SJCRH30 (cell line): Measurements from ENCODE around the gene SPDYE4. TPM values are rescaled to one million over a fixed set of nuclear protein-coding genes. Genes with fewer than 3 reads are reported as not detected.
A peak's percentile ranks its signal among the peaks of the same experiment; 100 is the strongest.

Source experiments
- DNase-seq, 2 experiments: peaks; one replicate each; pipeline ENCODE4 v3.0.0-alpha.2; 2015 to 2020
- H3K27ac ChIP-seq: fragments of 250-450 bp; sonication (Bioruptor Pico); 2 replicates; pipeline ENCODE4 v1.5.1; 2020; ENCODE audit warnings: mild to moderate bottlenecking, moderate library complexity
- H3K27me3 ChIP-seq: fragments of 250-450 bp; sonication (Bioruptor Pico); 2 replicates; pipeline ENCODE4 v1.5.1; 2020; ENCODE audit warnings: mild to moderate bottlenecking, moderate library complexity
- H3K36me3 ChIP-seq: fragments of 250-450 bp; sonication (Bioruptor Pico); 2 replicates; pipeline ENCODE4 v1.5.1; 2020; ENCODE audit warnings: mild to moderate bottlenecking, moderate library complexity
- H3K4me1 ChIP-seq: fragments of 250-450 bp; sonication (Bioruptor Pico); 2 replicates; pipeline ENCODE4 v1.5.1; 2020; ENCODE audit warnings: mild to moderate bottlenecking, moderate library complexity
- H3K4me3 ChIP-seq: fragments of 250-450 bp; sonication (Bioruptor Pico); 2 replicates; pipeline ENCODE4 v1.5.1; 2020; ENCODE audit warnings: mild to moderate bottlenecking, moderate library complexity
- H3K9me3 ChIP-seq: fragments of 250-450 bp; sonication (Bioruptor Pico); replicated peaks from 2 replicates; pipeline ENCODE4 v1.5.1; 2020; ENCODE audit warnings: mild to moderate bottlenecking, moderate library complexity
- total RNA-seq: library from RNA; depleted of rRNA; stranded (reverse); fragments of >200 nt; shearing (Covaris generic); gene quantifications from 2 replicates; pipeline ENCODE4 v1.2.3, GENCODE V29; 2014

The SPDYE4 gene
- total RNA-seq, 1 experiment from 2014 or later = not detected

DNA sequence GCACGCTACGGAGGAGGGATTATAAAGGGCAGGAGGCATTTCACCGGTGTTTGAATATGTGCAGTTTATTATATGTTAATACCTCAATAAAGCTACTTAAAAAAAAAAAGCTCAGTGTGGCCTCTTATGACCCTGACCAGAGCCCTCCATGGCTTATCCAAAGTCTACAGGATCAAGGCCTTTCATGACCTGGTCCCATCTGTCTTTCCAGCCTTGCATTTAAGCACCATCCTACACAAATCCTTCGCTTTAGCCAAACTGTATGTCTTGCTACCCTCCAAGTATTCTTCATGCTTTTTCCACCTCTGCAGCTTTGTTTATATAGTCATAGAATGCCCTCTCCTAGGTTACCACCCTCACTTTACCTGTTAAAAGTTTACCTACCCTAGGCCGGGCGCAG, 34.3 kb upstream of the SPDYE4 start:
- H3K4me1 ChIP-seq = no peaks in the 10 kb centered on the region
- no peak for DNase-seq
- H3K9me3 ChIP-seq = peaks cover 4% of the 10 kb centered on the region; the same call in 1 of the 2 replicates
- no peaks in the 10 kb centered on the region for H3K36me3 ChIP-seq
- no peak overlapping the region for H3K4me3 ChIP-seq
- no peaks in the 10 kb centered on the region for H3K27me3 ChIP-seq
- H3K27ac ChIP-seq = no peak overlapping the region

DNA sequence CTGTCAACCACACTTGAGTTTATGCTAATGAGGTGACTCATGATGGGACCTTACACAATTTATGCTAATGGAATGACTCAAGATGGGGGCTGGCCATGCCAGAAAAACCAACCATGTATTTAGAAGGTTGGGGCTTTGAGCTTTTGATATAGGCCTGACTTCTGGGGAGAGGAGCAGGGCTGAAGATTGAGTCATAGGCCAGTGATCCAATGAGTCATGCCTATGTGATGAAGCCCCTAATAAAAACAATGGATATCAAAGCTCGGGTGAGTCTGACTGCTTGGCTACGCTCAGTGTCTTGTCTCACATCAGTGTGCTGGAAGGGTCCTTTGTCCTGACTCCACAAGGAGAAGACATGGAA, 33.5 kb upstream of the SPDYE4 start:
- Histone ChIP-seq H3K27ac (no peak overlapping the region), H3K9me3 (peaks cover 4% of the 10 kb centered on the region; the same call in 1 of the 2 replicates)
- DNase-seq = no peak

DNA sequence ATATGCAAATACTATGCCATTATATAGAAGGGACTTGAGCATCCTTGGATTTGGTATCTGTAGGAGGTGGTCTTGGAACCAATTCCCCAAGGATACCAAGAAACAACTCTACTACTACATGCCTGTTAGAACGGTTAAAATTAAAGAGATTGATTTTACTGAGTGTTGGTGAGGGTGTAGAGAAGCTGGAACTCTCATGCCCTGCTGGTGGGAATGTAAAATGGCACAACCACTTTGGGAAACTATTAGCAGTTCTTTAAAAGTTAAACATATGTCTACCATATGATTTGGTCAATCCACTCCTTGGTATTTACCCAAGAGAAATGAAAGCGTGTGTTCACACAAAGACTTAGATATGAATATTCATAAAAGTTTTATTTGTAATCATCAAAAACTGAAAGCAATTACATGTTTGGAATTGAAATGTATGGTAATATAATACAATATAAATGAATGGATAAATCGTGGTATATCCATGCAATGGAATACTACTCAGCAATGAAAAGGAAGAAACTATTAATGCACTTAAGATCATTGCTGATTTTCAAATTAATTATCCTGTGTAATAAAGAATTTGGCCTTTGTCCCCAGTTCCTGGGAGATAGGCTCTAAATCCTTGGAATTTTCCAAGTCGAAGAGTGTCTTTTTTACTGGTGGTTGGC, 33.0 kb upstream of the SPDYE4 start:
- Histone ChIP-seq H3K27ac (no peak overlapping the region), H3K9me3 (peaks cover 4% of the 10 kb centered on the region; the same call in 1 of the 2 replicates), H3K36me3 (no peaks in the 10 kb centered on the region), H3K27me3 (no peaks in the 10 kb centered on the region), H3K4me1 (no peaks in the 10 kb centered on the region), H3K4me3 (no peak overlapping the region)
- no peak for DNase-seq

More for the DNA sequence above, 33.5 kb upstream of the SPDYE4 start:
- Histone ChIP-seq H3K4me3 (no peak overlapping the region), H3K4me1 (no peaks in the 10 kb centered on the region), H3K27me3 (no peaks in the 10 kb centered on the region), H3K36me3 (no peaks in the 10 kb centered on the region)

DNA sequence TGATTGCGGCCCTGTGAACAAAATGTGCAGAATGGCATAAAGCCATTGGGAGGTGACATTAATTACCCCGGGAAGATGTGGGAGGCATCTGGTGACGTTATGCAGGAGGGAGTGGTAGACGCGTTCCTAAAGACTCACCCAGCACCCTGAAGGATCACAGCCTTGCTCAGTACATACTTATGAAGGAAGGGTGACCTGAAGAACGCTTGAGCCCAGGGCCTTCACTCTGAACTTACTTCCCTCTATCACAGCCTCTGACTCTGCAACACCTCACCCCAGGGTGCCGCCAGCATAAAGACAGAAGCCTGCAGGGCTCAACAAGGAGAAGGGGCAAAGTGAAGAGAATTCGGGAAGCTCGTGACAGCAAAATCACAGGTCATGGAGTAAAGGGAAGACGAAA, 31.4 kb upstream of the SPDYE4 start:
- DNase-seq = no peak
- H3K27ac ChIP-seq = no peak overlapping the region
- H3K9me3 ChIP-seq = peaks cover 4% of the 10 kb centered on the region; the same call in 1 of the 2 replicates
- H3K36me3 ChIP-seq = no peaks in the 10 kb centered on the region
- no peak overlapping the region for H3K4me3 ChIP-seq
- H3K4me1 ChIP-seq = no peaks in the 10 kb centered on the region
- H3K27me3 ChIP-seq = no peaks in the 10 kb centered on the region

DNA sequence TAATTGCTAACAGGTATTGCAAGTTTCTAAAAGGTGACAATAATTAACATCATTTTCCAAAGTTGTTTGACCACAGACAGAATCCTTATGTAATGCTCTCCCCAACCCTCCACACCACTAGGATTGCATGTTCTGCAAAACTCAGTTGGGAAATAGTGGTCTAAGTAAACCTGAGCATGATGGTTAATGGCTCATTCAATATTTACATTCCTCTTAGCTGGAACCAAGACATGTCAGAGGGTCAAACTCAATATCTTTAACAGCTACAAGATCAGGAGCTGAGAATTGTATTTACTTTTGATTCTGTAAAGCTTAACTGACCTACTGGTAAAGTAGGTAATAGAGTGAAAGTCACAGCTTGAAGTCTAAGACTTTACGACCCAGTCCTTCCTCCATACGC, 30.7 kb upstream of the SPDYE4 start:
- Histone ChIP-seq H3K9me3 (peaks cover 4% of the 10 kb centered on the region; the same call in 1 of the 2 replicates), H3K4me1 (no peaks in the 10 kb centered on the region), H3K27me3 (no peaks in the 10 kb centered on the region), H3K27ac (no peak overlapping the region), H3K4me3 (no peak overlapping the region), H3K36me3 (no peaks in the 10 kb centered on the region)
- no peak for DNase-seq

DNA sequence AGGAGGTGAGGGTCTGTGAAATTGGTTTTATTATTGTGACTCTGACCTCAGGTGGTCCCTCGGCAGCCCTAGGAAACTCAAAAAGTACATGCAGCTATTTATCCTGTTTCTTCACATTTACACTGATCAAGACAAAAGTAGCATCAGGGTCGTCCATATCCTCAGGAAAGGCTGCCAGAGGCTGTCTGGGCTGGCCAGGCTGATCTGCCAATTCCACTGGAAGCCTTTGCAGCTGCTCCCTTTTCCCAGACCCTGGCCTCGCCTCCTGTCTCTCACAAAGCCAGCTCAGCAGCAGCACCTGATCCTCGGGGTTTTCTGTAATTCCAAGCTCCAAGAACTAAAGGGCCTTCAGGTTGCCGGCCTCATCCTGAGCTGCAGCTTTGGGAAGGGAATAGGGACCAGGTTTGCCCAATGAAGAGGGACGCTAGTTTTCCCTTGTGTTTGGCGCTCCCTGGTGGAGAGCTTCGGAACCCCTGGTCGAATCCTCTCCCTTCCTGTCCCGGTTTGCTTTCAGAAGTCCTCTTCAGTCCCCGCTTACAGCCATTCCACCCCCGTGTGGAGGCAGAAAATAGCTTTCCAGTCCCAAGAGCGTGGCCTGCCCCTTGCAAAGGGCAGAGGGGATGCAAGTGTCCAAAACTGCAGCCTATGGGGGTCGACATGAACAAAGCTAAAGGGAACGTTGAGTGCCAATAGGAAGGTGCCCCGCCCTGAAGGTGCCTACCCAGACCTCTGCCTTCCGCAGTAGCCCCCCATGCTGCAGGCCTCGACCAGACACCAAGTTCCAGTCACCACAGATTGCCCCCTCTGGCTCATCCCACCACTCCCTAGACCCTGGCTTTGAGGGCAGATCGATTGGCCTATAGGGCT, 27.4 kb upstream of the SPDYE4 start:
- DNase-seq = peak; percentile 60 to 78
- Histone ChIP-seq H3K36me3 (no peaks in the 10 kb centered on the region), H3K4me1 (no peaks in the 10 kb centered on the region), H3K27me3 (no peaks in the 10 kb centered on the region), H3K4me3 (no peak overlapping the region), H3K9me3 (no peaks in the 10 kb centered on the region), H3K27ac (no peak overlapping the region)

DNA sequence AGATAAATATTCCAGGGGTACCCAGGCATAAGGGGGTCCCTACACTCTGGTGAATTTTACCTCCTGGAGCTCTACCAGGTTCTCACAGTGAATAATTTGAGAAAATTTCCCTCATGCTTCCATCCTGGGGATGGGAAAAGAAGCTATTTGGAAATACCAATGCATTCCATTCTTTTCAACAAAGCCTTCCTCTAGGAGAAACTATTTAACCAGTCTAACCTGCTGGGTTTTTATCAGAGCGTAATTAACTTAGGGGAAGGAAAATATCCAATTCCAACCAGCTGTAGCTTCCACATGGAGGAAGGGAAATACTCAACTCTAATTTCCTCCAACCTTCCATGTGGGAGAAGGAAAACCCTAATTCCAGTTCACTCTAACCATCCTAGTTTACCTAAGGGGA, 23.8 kb upstream of the SPDYE4 start:
- Histone ChIP-seq H3K4me3 (no peak overlapping the region), H3K9me3 (no peaks in the 10 kb centered on the region), H3K27me3 (no peaks in the 10 kb centered on the region), H3K27ac (no peak overlapping the region), H3K36me3 (no peaks in the 10 kb centered on the region), H3K4me1 (no peaks in the 10 kb centered on the region)
- no peak for DNase-seq

DNA sequence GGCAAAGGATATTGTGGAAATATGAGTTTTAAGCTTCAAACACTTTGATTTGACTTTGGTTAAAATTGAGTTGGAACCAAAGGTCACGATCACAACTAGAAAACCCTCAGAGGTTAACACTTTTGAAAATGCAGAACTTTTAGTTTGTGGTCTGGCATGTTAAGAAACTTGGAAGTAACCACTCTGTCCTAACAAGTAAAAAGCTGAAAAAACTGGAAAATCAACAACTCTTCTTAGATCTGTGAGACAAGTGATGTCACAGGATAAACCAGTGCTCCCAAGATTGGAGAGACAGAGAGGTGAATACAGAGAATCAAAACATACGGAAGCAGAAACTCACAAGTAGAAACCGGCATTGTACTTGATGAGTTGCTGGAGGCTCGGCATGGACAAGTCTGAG, 23.4 kb upstream of the SPDYE4 start:
- no peak overlapping the region for H3K4me3 ChIP-seq
- H3K27ac ChIP-seq = no peak overlapping the region
- no peaks in the 10 kb centered on the region for H3K9me3 ChIP-seq
- no peaks in the 10 kb centered on the region for H3K36me3 ChIP-seq
- H3K4me1 ChIP-seq = no peaks in the 10 kb centered on the region
- DNase-seq = no peak
- H3K27me3 ChIP-seq = no peaks in the 10 kb centered on the region

DNA sequence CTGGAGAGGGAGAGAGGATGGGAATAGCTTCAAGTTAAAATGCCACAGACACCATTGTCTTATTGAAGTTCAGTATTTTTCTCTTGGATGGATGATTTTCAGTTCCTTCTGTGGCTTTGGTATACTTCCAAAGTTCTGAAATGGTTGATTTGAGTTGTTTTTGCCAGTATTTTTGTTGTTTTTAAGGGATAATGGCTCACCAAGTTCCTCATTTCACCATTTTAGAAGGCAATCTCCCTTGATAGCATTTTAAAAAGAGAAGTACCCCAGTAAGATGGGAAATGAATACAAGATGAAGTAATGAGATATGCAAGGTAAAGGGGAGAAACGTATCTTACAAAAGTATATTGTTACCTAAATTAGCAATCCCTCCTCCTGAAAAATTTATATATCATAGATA, 18.5 kb upstream of the SPDYE4 start:
- no peaks in the 10 kb centered on the region for H3K9me3 ChIP-seq
- no peaks in the 10 kb centered on the region for H3K36me3 ChIP-seq
- no peak for DNase-seq
- no peak overlapping the region for H3K27ac ChIP-seq
- no peaks in the 10 kb centered on the region for H3K4me1 ChIP-seq
- no peaks in the 10 kb centered on the region for H3K27me3 ChIP-seq
- no peak overlapping the region for H3K4me3 ChIP-seq

DNA sequence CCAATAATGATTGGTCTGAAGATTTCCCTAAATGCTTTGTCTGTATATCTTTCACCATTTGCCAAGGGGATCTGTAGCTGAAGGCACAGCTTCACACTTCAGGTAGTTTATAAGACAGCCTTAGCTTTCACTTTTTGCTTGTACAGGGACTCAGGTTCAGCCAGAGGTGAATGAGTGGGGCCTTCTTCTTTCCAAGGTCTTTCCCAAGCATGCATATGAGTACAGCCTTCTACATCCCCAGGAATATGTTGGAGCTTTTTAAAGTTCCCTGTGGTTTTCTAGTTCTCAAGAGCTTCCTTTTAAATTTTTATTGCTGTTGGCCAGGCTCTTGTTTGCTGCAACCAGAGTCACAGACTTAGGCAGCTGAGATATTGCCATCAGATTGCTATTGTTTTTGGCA, 17.9 kb upstream of the SPDYE4 start:
- no peak overlapping the region for H3K27ac ChIP-seq
- H3K27me3 ChIP-seq = no peaks in the 10 kb centered on the region
- no peaks in the 10 kb centered on the region for H3K9me3 ChIP-seq
- no peaks in the 10 kb centered on the region for H3K4me1 ChIP-seq
- H3K36me3 ChIP-seq = no peaks in the 10 kb centered on the region
- H3K4me3 ChIP-seq = no peak overlapping the region
- no peak for DNase-seq

DNA sequence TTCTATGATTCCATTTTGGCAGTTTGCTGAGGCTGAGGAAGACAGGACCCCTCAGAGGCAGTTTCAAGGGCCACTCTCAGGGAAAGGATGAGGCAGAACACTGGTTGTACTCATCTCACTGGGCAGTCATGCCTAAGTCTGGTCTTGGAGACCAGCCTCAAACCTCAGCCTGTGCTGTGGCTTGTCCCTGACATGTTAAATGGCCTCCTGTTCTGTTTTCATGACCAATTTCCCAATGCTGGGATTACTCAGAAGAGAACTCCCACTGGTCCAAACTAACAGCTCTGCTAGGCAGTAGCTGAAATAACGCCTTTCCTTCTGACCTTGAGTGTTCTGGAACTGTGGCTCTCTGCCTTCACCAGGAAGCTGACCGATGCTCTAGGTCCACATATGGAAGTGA, 8.4 kb upstream of the SPDYE4 start:
- no peaks in the 10 kb centered on the region for H3K4me1 ChIP-seq
- DNase-seq = no peak
- no peaks in the 10 kb centered on the region for H3K27me3 ChIP-seq
- H3K36me3 ChIP-seq = no peaks in the 10 kb centered on the region
- H3K9me3 ChIP-seq = no peaks in the 10 kb centered on the region
- H3K27ac ChIP-seq = no peak overlapping the region
- no peak overlapping the region for H3K4me3 ChIP-seq

DNA sequence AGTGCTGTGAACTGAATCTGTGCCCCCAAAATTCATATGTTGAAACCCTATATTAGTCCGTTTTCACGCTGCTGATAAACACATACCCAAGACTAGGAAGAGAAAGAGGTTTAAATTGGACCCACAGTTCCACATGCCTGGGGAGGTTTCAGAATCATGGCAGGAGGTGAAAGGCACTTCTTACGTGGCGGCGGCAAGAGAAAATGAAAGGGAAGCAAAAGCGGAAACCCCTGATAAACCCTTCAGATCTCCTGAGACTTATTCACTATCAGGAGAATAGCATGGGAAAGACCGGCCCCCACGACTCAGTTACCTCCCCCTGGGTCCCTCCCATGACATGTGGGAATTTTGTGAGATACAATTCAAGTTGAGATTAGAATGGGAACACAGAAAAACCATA, 3.7 kb upstream of the SPDYE4 start:
- Histone ChIP-seq H3K9me3 (no peaks in the 10 kb centered on the region), H3K4me1 (no peaks in the 10 kb centered on the region), H3K27me3 (no peaks in the 10 kb centered on the region), H3K4me3 (no peak overlapping the region), H3K27ac (no peak overlapping the region), H3K36me3 (no peaks in the 10 kb centered on the region)
- no peak for DNase-seq

DNA sequence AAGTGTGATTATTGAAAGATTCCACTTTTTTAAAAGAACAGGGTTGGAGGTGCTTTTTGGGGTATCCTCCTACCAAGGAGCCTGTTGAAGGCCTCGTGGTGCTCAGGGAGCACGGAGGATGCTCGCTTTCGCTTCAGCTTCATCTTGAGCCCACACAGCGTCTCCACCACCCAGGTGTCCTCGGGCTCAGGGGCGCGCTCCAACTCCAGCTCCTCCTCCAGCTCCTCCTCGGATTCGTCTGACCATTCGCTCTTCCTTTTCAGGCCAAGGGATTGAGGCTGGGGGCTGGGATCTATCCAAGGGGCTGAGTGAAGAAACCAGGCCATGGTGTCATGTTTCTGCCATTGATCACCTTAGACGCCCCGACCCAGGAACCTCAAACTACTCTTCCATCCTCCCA, 1.2 kb downstream of the SPDYE4 start:
- H3K36me3 ChIP-seq = no peaks in the 10 kb centered on the region

DNA sequence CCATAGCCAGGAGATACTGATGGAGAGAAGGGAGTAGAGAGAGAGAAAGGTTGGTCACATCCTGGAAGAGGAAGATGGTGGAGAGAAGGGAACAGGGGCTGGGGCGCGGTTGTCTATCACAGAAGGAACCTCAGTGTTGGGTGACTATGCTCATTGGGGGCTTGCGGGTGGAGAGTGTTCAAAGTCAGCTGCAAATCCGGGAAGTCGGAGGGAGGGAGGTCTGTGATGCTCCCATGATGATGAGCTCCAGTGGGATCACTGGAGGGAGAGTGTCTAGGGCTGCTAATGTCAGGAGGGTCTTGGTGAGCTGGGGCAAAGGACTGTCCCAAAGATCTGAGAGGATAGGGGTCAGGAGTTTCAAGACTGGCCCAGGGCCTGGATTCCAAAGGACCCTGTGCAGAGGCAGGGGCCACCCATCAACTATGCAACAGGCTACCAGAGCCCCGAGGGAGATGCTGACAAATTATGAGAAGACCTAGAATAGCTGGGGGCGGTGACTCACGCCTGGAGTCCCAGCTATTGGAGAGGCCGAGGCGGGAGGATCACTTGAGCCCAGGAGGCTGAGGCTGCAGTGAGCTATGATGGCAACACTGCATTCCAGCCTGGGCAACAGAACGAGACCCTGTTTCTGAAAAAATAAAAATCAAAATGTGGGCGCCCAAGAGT, 2.6 kb downstream of the SPDYE4 start:
- Histone ChIP-seq H3K4me3 (no peak overlapping the region), H3K27ac (no peak overlapping the region), H3K27me3 (no peaks in the 10 kb centered on the region), H3K36me3 (no peaks in the 10 kb centered on the region), H3K9me3 (no peaks in the 10 kb centered on the region), H3K4me1 (no peaks in the 10 kb centered on the region)
- DNase-seq = no peak

More for the DNA sequence above, 1.2 kb downstream of the SPDYE4 start:
- Histone ChIP-seq H3K27me3 (no peaks in the 10 kb centered on the region), H3K27ac (no peak overlapping the region), H3K9me3 (no peaks in the 10 kb centered on the region), H3K4me1 (no peaks in the 10 kb centered on the region), H3K4me3 (no peak overlapping the region)
- no peak for DNase-seq

DNA sequence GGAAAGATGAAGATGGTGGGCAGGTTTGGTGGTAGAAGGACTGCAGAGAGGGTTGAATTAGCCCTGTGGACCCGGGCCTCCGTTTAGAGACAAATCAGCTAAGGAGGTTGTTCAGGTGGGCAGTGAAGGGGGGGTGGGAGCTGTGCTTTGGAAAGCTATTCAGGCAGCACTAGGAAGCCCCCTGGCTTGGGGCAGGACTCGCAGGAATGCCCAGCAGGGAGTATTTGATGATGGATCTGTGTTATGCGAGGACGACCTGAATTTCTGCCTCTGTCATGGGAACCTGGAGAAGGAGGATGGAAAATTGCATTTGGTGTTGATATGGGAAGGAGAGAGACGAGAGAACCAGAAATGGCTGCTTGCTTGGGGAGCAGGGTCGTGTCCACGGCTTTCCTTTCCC, 3.5 kb downstream of the SPDYE4 start:
- no peaks in the 10 kb centered on the region for H3K9me3 ChIP-seq
- H3K4me3 ChIP-seq = no peak overlapping the region
- no peaks in the 10 kb centered on the region for H3K36me3 ChIP-seq
- H3K27ac ChIP-seq = no peak overlapping the region
- H3K4me1 ChIP-seq = no peaks in the 10 kb centered on the region
- no peaks in the 10 kb centered on the region for H3K27me3 ChIP-seq
- no peak for DNase-seq
